A673 (cell line): Measurements from ENCODE around the gene ZNF462.

Experiments
- CTCF ChIP-seq: fragments of 300-800, 200-600 bp; sonication (generic); conservative IDR thresholded peaks from 2 replicates; pipeline ENCODE4 v1.5.1; 2017; ENCODE audit warnings: low read depth, mild to moderate bottlenecking, antibody characterized with exemption, low read length, moderate library complexity, mixed read lengths
- EZH2 ChIP-seq: fragments of 200-600 bp; sonication (generic); IDR thresholded peaks from 2 replicates; pipeline ENCODE4 v1.6.1; 2017; ENCODE audit warnings: borderline replicate concordance, low read depth, mild to moderate bottlenecking, mixed read lengths, antibody characterized with exemption, low read length; ENCODE audit not compliant: poor library complexity, severe bottlenecking

GRCh38 chr9:106897751-106898150, 34.8 kb downstream of the ZNF462 start:
- TF ChIP-seq EZH2: no peak
- no peak for TF ChIP-seq CTCF
